MM.1S (cell line): ENCODE data around the gene STAB1.

Source experiments
- DNase-seq: peaks from one replicate; pipeline ENCODE4 v3.0.0-alpha.2; 2015
- H2AFZ ChIP-seq: fragments of 300-600 bp; sonication (generic); 2 replicates; pipeline ENCODE4 v1.6.0; 2016; ENCODE audit warnings: antibody characterized with exemption, low read length
- H3F3A ChIP-seq: fragments of 300-600 bp; sonication (generic); 2 replicates; pipeline ENCODE4 v1.6.1; 2016; ENCODE audit warnings: mild to moderate bottlenecking, antibody characterized with exemption, low read length, moderate library complexity, mixed read lengths; ENCODE audit not compliant: insufficient read depth
- H3K27ac ChIP-seq: fragments of 300-600 bp; sonication (generic); 2 replicates; pipeline ENCODE4 v1.5.1; 2016; ENCODE audit warnings: mild to moderate bottlenecking, low read length
- H3K27me3 ChIP-seq: fragments of 300-600 bp; sonication (generic); replicated peaks from 2 replicates; pipeline ENCODE4 v1.6.0; 2016; ENCODE audit warnings: low read length; ENCODE audit not compliant: insufficient read depth
- H3K36me3 ChIP-seq: fragments of 300-600 bp; sonication (generic); replicated peaks from 2 replicates; pipeline ENCODE4 v1.6.1; 2016; ENCODE audit warnings: mild to moderate bottlenecking, low read length, mixed read lengths; ENCODE audit not compliant: insufficient read depth
- H3K4me1 ChIP-seq: fragments of 300-600 bp; sonication (generic); 2 replicates; pipeline ENCODE4 v1.6.1; 2016; ENCODE audit warnings: low read length, mixed read lengths
- H3K4me2 ChIP-seq: fragments of 300-600 bp; sonication (generic); 2 replicates; pipeline ENCODE4 v1.6.0; 2016; ENCODE audit warnings: low read depth, low read length
- H3K4me3 ChIP-seq: fragments of 300-600 bp; sonication (generic); 2 replicates; pipeline ENCODE4 v1.5.1; 2016; ENCODE audit warnings: low read length, mixed read lengths
- H3K79me2 ChIP-seq: fragments of 300-600 bp; sonication (generic); 2 replicates; pipeline ENCODE4 v1.6.1; 2016; ENCODE audit warnings: mixed run types, low read length, mixed read lengths
- H3K9ac ChIP-seq: fragments of 300-600 bp; sonication (generic); 2 replicates; pipeline ENCODE4 v1.6.1; 2016; ENCODE audit warnings: low read length, mixed read lengths
- H3K9me2 ChIP-seq: fragments of 300-600 bp; sonication (generic); replicated peaks from 2 replicates; pipeline ENCODE4 v1.6.1; 2016; ENCODE audit warnings: mild to moderate bottlenecking, low read length, mixed read lengths; ENCODE audit not compliant: insufficient read depth
- H3K9me3 ChIP-seq: fragments of 300-600 bp; sonication (generic); replicated peaks from 2 replicates; pipeline ENCODE4 v1.6.1; 2016; ENCODE audit warnings: mild to moderate bottlenecking, low read length, mixed read lengths; ENCODE audit not compliant: insufficient read depth
- H4K20me1 ChIP-seq: fragments of 300-600 bp; sonication (generic); 2 replicates; pipeline ENCODE4 v1.6.1; 2016; ENCODE audit warnings: mild to moderate bottlenecking, low read length, moderate library complexity, mixed read lengths; ENCODE audit not compliant: insufficient read depth
- CTCF ChIP-seq: fragments of 300-600 bp; sonication (generic); IDR thresholded peaks from 2 replicates; pipeline ENCODE4 v1.5.1; 2016; ENCODE audit warnings: antibody characterized with exemption, low read length, mixed read lengths
- EZH2 ChIP-seq: fragments of 300-600 bp; sonication (generic); optimal IDR thresholded peaks from 2 replicates; pipeline ENCODE3; 2017; ENCODE audit warnings: low read depth, mild to moderate bottlenecking, antibody characterized with exemption, low read length, mixed read lengths
- EZH2phosphoT487 ChIP-seq: fragments of 300-600 bp; sonication (generic); IDR thresholded peaks from 2 replicates; pipeline ENCODE4 v1.6.1; 2018; ENCODE audit warnings: antibody characterized with exemption, low read length

STAB1 gene

GRCh38 chr3:52522651-52523251 is 27.6 kb downstream of the STAB1 start:
- no peaks in the 10 kb centered on the region; the same call in 1 of the 2 replicates for H3K27me3 ChIP-seq
- H2AFZ ChIP-seq, result no peak overlapping the region
- H3K4me3 ChIP-seq, result no peak overlapping the region
- no peak overlapping the region for H3K9ac ChIP-seq
- no peaks in the 10 kb centered on the region for H3F3A ChIP-seq
- no peak for DNase-seq
- no peaks in the 10 kb centered on the region for H4K20me1 ChIP-seq
- no peaks in the 10 kb centered on the region for H3K36me3 ChIP-seq
- H3K79me2 ChIP-seq, result no peaks in the 10 kb centered on the region
- no peaks in the 10 kb centered on the region for H3K4me1 ChIP-seq
- TF ChIP-seq EZH2 (no peak), CTCF (no peak), EZH2phosphoT487 (no peak)
- no peak overlapping the region for H3K27ac ChIP-seq
- H3K9me3 ChIP-seq, result no peaks in the 10 kb centered on the region
- H3K9me2 ChIP-seq, result no peaks in the 10 kb centered on the region
- no peak overlapping the region for H3K4me2 ChIP-seq

GRCh38 chr3:52523386-52524257 is 28.5 kb downstream of the STAB1 start:
- Histone ChIP-seq H3K79me2 (no peaks in the 10 kb centered on the region), H3K27ac (no peak overlapping the region), H4K20me1 (no peaks in the 10 kb centered on the region), H3K36me3 (no peaks in the 10 kb centered on the region), H2AFZ (no peak overlapping the region), H3K4me3 (no peak overlapping the region), H3K9me2 (no peaks in the 10 kb centered on the region), H3F3A (no peaks in the 10 kb centered on the region), H3K4me2 (no peak overlapping the region), H3K9me3 (no peaks in the 10 kb centered on the region), H3K4me1 (no peaks in the 10 kb centered on the region), H3K27me3 (no peaks in the 10 kb centered on the region), H3K9ac (no peak overlapping the region)
- DNase-seq, result no peak
- TF ChIP-seq EZH2 (no peak), EZH2phosphoT487 (no peak), CTCF (no peak)

- no peaks in the 10 kb centered on the region for H3K27me3 ChIP-seq
- no peak overlapping the region for H3K9ac ChIP-seq
- no peaks in the 10 kb centered on the region for H3F3A ChIP-seq
- no peaks in the 10 kb centered on the region for H3K9me2 ChIP-seq
- no peaks in the 10 kb centered on the region for H3K36me3 ChIP-seq
- H3K27ac ChIP-seq, result no peak overlapping the region
- no peaks in the 10 kb centered on the region for H4K20me1 ChIP-seq
- H3K4me3 ChIP-seq, result no peak overlapping the region
- H3K79me2 ChIP-seq, result no peaks in the 10 kb centered on the region
- no peak for DNase-seq
- no peak overlapping the region for H3K4me2 ChIP-seq
- H3K9me3 ChIP-seq, result no peaks in the 10 kb centered on the region
- no peak overlapping the region for H2AFZ ChIP-seq
- H3K4me1 ChIP-seq, result no peaks in the 10 kb centered on the region
- TF ChIP-seq EZH2, result no peak
- no peak for TF ChIP-seq EZH2phosphoT487
- TF ChIP-seq CTCF, result no peak
Observed at GRCh38 chr3:52524258-52524751, 29.2 kb downstream of the STAB1 start.
